Measurements from ENCODE around the gene TRANK1. TPM values are rescaled to one million over a fixed set of nuclear protein-coding genes. Genes with fewer than 3 reads are reported as not detected.
"Not testable (repeated sequence)": the region's sequence is repeated elsewhere in the genome, so short reads cannot be mapped to it uniquely, and the experiment has no call there.

Gene TRANK1
- total and polyA plus RNA-seq, 8 donors, result 1.7 to 14.6 (median 3.4) TPM

GRCh38 chr3:36894914-36895313 lies 49.9 kb downstream of the TRANK1 start:
- Histone ChIP-seq H3K4me3 (no peak overlapping the region), H3K36me3 (no peaks in the 10 kb centered on the region), H3K9me3 (no peaks in the 10 kb centered on the region), H3K4me1 (peaks cover 0 to 6% (median 0%) of the 10 kb centered on the region in 3 donors), H3K27ac (no peak overlapping the region), H3K27me3 (no peaks in the 10 kb centered on the region)
- TF ChIP-seq, protein P1, sequence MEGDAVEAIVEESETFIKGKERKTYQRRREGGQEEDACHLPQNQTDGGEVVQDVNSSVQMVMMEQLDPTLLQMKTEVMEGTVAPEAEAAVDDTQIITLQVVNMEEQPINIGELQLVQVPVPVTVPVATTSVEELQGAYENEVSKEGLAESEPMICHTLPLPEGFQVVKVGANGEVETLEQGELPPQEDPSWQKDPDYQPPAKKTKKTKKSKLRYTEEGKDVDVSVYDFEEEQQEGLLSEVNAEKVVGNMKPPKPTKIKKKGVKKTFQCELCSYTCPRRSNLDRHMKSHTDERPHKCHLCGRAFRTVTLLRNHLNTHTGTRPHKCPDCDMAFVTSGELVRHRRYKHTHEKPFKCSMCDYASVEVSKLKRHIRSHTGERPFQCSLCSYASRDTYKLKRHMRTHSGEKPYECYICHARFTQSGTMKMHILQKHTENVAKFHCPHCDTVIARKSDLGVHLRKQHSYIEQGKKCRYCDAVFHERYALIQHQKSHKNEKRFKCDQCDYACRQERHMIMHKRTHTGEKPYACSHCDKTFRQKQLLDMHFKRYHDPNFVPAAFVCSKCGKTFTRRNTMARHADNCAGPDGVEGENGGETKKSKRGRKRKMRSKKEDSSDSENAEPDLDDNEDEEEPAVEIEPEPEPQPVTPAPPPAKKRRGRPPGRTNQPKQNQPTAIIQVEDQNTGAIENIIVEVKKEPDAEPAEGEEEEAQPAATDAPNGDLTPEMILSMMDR (IDR thresholded peaks at IDR 0.05), result no peak
- 77 to 96% methylated on average over 1 of the region's 1 CpG for WGBS, 2 donors
- FAIRE-seq (no peak), ATAC-seq (no peak), DNase-seq (no peak)
- intact Hi-C loops (cut with DNase I), result no loop called here

DNA sequence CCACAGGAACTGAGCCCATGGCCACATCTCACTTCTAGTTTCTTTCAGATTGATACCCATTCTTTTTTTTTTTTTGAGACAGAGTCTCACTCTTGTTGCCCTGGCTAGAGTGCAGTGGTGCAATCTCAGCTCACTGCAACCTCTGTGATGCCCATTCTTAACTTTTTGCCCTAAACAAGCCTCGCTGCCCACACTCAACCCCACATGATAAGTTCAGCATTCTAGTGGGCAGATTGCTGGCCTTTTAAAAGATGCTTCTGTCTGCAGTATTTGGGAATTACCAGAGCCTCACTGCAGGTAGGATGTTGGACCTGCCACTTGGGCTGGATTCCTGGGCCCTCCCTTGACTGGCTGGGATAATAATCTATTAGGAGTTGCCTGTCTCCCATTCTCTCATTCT lies 51.0 kb downstream of the TRANK1 start:
- H3K9me3 ChIP-seq, result no peaks in the 10 kb centered on the region
- H3K36me3 ChIP-seq, result no peaks in the 10 kb centered on the region
- WGBS, 2 donors, result 90 to 92% methylated on average over 1 of the region's 1 CpG
- no peaks in the 10 kb centered on the region for H3K27me3 ChIP-seq
- DNase-seq, result no peak
- FAIRE-seq, result no peak
- no peak for ATAC-seq
- H3K4me3 ChIP-seq, result no peak overlapping the region
- peaks cover 0 to 6% (median 0%) of the 10 kb centered on the region in 3 donors for H3K4me1 ChIP-seq
- intact Hi-C loops (cut with DNase I), result no loop called here
- TF ChIP-seq, protein P1 (IDR thresholded peaks at IDR 0.05), result no peak
- peak overlapping the region in 2 of 4 donors; percentile 18 to 35 for H3K27ac ChIP-seq

- FAIRE-seq (peak; percentile 17), DNase-seq (no peak), ATAC-seq (peak in 3 of 4 donors; percentile 70 to 93 (median 91))
- Histone ChIP-seq H3K4me3 (no peak overlapping the region), H3K9me3 (no peaks in the 10 kb centered on the region), H3K27ac (peak overlapping the region in 3 of 4 donors; percentile 7 to 35 (median 34)), H3K27me3 (no peaks in the 10 kb centered on the region), H3K4me1 (peaks cover 0 to 6% (median 0%) of the 10 kb centered on the region in 3 donors), H3K36me3 (no peaks in the 10 kb centered on the region)
- intact Hi-C loops (cut with DNase I), result no loop called here
- WGBS, 2 donors, result 80 to 84% methylated on average over 2 of the region's 2 CpGs
- TF ChIP-seq, protein P1 (IDR thresholded peaks at IDR 0.05), result no peak
Observed at GRCh38 chr3:36893137-36893557, 51.7 kb downstream of the TRANK1 start.

- H3K4me1 ChIP-seq, result peaks cover 0 to 6% (median 0%) of the 10 kb centered on the region in 3 donors
- H3K27me3 ChIP-seq, result no peaks in the 10 kb centered on the region
- DNase-seq (no peak), FAIRE-seq (no peak), ATAC-seq (no peak)
- no peak overlapping the region for H3K4me3 ChIP-seq
- TF ChIP-seq, protein P1 (IDR thresholded peaks at IDR 0.05), result no peak
- H3K36me3 ChIP-seq, result no peaks in the 10 kb centered on the region
- intact Hi-C loops (cut with DNase I), result no loop called here
- 91 to 93% methylated on average over 12 of the region's 12 CpGs for WGBS, 2 donors
- peak overlapping the region in 1 of 4 donors; percentile 34 for H3K27ac ChIP-seq
- H3K9me3 ChIP-seq, result no peaks in the 10 kb centered on the region
Observed at GRCh38 chr3:36892457-36893136, 52.3 kb downstream of the TRANK1 start.

DNA sequence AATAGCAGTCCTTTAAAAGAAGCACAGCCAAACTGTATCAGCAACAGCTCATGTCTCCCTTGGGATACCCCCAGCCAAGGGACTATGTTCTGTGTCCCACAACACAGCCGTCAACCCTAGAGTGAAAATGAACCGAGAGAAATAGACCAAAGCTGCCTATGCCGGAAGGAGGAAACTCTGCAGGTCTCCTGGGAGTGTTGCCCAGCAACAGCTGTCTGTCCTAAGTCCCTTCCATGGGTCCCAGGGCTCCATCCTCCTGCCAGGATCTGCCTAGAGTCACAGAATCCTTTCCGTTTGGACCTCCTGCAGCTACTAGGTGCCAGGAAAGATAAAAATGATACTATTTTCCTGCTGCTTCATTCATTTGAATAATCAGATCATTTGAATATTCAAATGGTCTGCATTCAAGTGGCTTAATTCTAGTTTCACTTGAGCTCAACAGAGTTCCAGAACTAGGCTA lies 53.1 kb downstream of the TRANK1 start:
- TF ChIP-seq, protein P1 (IDR thresholded peaks at IDR 0.05), result no peak
- H3K9me3 ChIP-seq, result no peaks in the 10 kb centered on the region
- H3K27ac ChIP-seq, result no peak overlapping the region
- no peaks in the 10 kb centered on the region for H3K36me3 ChIP-seq
- no peak overlapping the region for H3K4me3 ChIP-seq
- FAIRE-seq, result no peak
- 70 to 73% methylated on average over 4 of the region's 4 CpGs for WGBS, 2 donors
- intact Hi-C loops (cut with DNase I), result no loop called here
- DNase-seq, result no peak
- peak in 2 of 4 donors; percentile 39 to 70 for ATAC-seq
- no peaks in the 10 kb centered on the region for H3K27me3 ChIP-seq
- H3K4me1 ChIP-seq, result peaks cover 0 to 6% (median 0%) of the 10 kb centered on the region in 3 donors

- H3K36me3 ChIP-seq; H3K9me3 ChIP-seq; H3K27me3 ChIP-seq; H3K4me3 ChIP-seq; FAIRE-seq; DNase-seq; H3K4me1 ChIP-seq; intact Hi-C loops (cut with DNase I); ATAC-seq; H3K27ac ChIP-seq: not testable (repeated sequence)
- 92 to 96% methylated on average over 7 of the region's 7 CpGs for WGBS, 2 donors
Observed at GRCh38 chr3:36891097-36891496, 53.8 kb downstream of the TRANK1 start.
